Loucy (cell line): ENCODE data around the gene VCL.

Source experiments
- H2AFZ ChIP-seq: fragments of 200-600 bp; sonication (generic); 2 replicates; pipeline ENCODE4 v1.6.0; 2016; ENCODE audit warnings: antibody characterized with exemption, mild to moderate bottlenecking, low read length, moderate library complexity
- H3F3A ChIP-seq: fragments of 200-600 bp; 2 replicates; pipeline ENCODE4 v1.6.0; 2016; ENCODE audit warnings: antibody characterized with exemption, low read depth, mild to moderate bottlenecking
- H3K27me3 ChIP-seq: fragments of 200-600 bp; sonication (generic); 2 replicates; pipeline ENCODE4 v1.6.1; 2014; ENCODE audit warnings: low read length, mild to moderate bottlenecking; ENCODE audit not compliant: insufficient read depth, poor library complexity, severe bottlenecking
- H3K36me3 ChIP-seq: fragments of 200-600 bp; sonication (generic); 2 replicates; pipeline ENCODE4 v1.6.1; 2016; ENCODE audit warnings: low read length; ENCODE audit not compliant: insufficient read depth
- H3K4me1 ChIP-seq: fragments of 200-600 bp; sonication (generic); 2 replicates; pipeline ENCODE4 v1.5.1; 2014; ENCODE audit warnings: low read length, mild to moderate bottlenecking; ENCODE audit not compliant: insufficient read depth, poor library complexity, severe bottlenecking
- H3K4me2 ChIP-seq: fragments of 200-600 bp; sonication (generic); 2 replicates; pipeline ENCODE4 v1.6.0; 2014; ENCODE audit warnings: antibody characterized with exemption, low read length, low read depth, mild to moderate bottlenecking; ENCODE audit not compliant: poor library complexity, severe bottlenecking
- H3K4me3 ChIP-seq: fragments of 200-600 bp; sonication (generic); 2 replicates; pipeline ENCODE4 v1.5.1; 2014; ENCODE audit warnings: low read length, mild to moderate bottlenecking, mixed read lengths; ENCODE audit not compliant: poor library complexity, severe bottlenecking
- H3K79me2 ChIP-seq: fragments of 200-600 bp; sonication (generic); 2 replicates; pipeline ENCODE4 v1.6.1; 2014; ENCODE audit warnings: low read length; ENCODE audit not compliant: insufficient read depth
- H3K9ac ChIP-seq: fragments of 200-600 bp; sonication (generic); 2 replicates; pipeline ENCODE4 v1.6.0; 2014; ENCODE audit warnings: mild to moderate bottlenecking, low read depth, low read length, moderate library complexity; ENCODE audit not compliant: poor library complexity, severe bottlenecking
- H3K9me2 ChIP-seq: fragments of 200-600 bp; sonication (generic); replicated peaks from 2 replicates; pipeline ENCODE4 v1.6.1; 2016; ENCODE audit warnings: low read depth, low read length, mixed read lengths
- H3K9me3 ChIP-seq: fragments of 200-600 bp; sonication (generic); 2 replicates; pipeline ENCODE4 v1.6.1; 2014; ENCODE audit warnings: mild to moderate bottlenecking, antibody characterized with exemption, low read length, low read depth; ENCODE audit not compliant: insufficient read depth
- H4K20me1 ChIP-seq: fragments of 200-600 bp; sonication (generic); 2 replicates; pipeline ENCODE4 v1.6.0; 2014; ENCODE audit warnings: antibody characterized with exemption, low read length, mild to moderate bottlenecking; ENCODE audit not compliant: insufficient read depth, poor library complexity, severe bottlenecking
- EZH2phosphoT487 ChIP-seq: fragments of 200-600 bp; IDR thresholded peaks from 2 replicates; pipeline ENCODE4 v1.6.1; 2018; ENCODE audit warnings: antibody characterized with exemption, mild to moderate bottlenecking, moderate library complexity, borderline replicate concordance
- TF ChIP-seq, protein P1 (sequence below): fragments of 200-600 bp; sonication (generic); conservative IDR thresholded peaks from 2 replicates; pipeline ENCODE4 v1.5.1; 2014; ENCODE audit warnings: mild to moderate bottlenecking, antibody characterized with exemption, low read length

Gene VCL

DNA sequence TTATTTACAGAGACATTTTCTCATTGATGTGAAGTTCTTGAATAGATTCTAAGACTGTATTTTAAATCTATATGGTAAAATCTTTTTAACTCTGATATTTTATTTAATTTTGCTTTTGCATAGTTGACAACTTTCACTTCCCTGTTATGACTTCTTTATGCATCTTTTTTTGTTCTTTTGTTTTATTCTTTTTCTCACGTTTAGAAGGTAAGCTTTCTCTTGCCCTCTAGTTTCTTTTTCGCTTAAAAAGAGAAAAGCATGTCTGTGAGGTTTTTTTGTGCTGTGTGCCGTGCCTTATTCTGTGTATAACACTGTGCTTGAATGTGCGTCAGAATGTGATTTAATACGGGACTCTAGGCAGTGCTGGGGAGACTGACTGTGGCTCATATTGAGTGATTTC is 78.0 kb downstream of the VCL start:
- Histone ChIP-seq H3K4me1 (peaks cover 37% of the 10 kb centered on the region), H3K36me3 (peaks cover 31% of the 10 kb centered on the region; the same call in 1 of the 2 replicates), H4K20me1 (peaks cover 4% of the 10 kb centered on the region)

DNA sequence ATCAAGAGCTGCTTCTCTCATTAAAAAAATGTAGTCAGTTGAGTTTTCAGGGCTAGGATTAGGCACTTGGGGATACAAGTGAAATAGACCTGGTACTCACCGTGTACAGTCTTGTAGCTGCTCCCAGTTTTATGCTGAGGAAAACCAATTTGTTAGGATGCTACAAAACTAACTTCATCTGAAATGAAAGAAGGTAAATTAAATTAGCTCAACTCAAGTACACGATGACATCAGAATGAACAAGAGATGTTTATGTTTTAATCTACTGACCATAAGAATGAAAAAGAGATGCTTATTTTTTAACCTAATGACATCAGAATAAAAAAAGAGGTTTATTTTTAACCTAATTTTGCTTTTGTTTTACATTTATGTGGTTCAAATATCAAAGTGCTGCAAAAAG is 79.0 kb downstream of the VCL start:
- Histone ChIP-seq H3K27me3 (no peaks in the 10 kb centered on the region), H3K36me3 (peaks cover 22% of the 10 kb centered on the region; the same call in 1 of the 2 replicates), H3K4me3 (no peak overlapping the region), H3K79me2 (no peaks in the 10 kb centered on the region), H3K4me2 (no peak overlapping the region), H3K9me3 (no peaks in the 10 kb centered on the region), H2AFZ (no peak overlapping the region), H3K4me1 (peaks cover 37% of the 10 kb centered on the region), H3K9me2 (no peaks in the 10 kb centered on the region), H3F3A (peaks cover 3% of the 10 kb centered on the region; the same call in 1 of the 2 replicates), H4K20me1 (peaks cover 4% of the 10 kb centered on the region), H3K9ac (no peak overlapping the region)
- TF ChIP-seq, protein P1, sequence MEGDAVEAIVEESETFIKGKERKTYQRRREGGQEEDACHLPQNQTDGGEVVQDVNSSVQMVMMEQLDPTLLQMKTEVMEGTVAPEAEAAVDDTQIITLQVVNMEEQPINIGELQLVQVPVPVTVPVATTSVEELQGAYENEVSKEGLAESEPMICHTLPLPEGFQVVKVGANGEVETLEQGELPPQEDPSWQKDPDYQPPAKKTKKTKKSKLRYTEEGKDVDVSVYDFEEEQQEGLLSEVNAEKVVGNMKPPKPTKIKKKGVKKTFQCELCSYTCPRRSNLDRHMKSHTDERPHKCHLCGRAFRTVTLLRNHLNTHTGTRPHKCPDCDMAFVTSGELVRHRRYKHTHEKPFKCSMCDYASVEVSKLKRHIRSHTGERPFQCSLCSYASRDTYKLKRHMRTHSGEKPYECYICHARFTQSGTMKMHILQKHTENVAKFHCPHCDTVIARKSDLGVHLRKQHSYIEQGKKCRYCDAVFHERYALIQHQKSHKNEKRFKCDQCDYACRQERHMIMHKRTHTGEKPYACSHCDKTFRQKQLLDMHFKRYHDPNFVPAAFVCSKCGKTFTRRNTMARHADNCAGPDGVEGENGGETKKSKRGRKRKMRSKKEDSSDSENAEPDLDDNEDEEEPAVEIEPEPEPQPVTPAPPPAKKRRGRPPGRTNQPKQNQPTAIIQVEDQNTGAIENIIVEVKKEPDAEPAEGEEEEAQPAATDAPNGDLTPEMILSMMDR = no peak
- TF ChIP-seq EZH2phosphoT487 = no peak

More for the DNA sequence above, 78.0 kb downstream of the VCL start:
- H3K79me2 ChIP-seq = no peaks in the 10 kb centered on the region
- TF ChIP-seq, protein P1 = no peak
- no peak for TF ChIP-seq EZH2phosphoT487
- H3K4me2 ChIP-seq = no peak overlapping the region
- H3K9ac ChIP-seq = no peak overlapping the region
- no peak overlapping the region for H3K4me3 ChIP-seq
- H2AFZ ChIP-seq = no peak overlapping the region
- peaks cover 3% of the 10 kb centered on the region; the same call in 1 of the 2 replicates for H3F3A ChIP-seq
- no peaks in the 10 kb centered on the region for H3K9me3 ChIP-seq
- no peaks in the 10 kb centered on the region for H3K9me2 ChIP-seq
- no peaks in the 10 kb centered on the region for H3K27me3 ChIP-seq

DNA sequence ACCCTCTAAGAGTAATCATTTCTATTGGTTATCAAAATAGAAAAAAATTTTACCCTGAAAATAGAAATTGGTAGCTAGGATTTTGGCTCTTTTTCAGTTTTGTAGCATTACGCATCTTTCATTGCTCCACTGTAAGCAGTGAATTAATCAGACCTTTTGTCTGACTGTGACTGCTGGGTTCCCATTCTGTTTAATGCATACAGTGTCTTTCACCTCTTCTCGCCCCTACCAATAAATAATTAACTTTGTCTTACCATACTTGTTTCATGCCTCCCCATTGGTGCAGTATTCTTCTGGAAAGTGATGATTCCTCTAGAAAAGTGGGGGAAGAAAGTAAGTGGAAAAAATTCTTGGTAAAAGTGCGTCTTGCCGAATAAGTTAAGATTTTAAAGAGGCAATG is 79.5 kb downstream of the VCL start:
- no peaks in the 10 kb centered on the region for H3K27me3 ChIP-seq
- peaks cover 4% of the 10 kb centered on the region for H4K20me1 ChIP-seq
- H3K4me2 ChIP-seq = peak overlapping the region; percentile 50
- no peak overlapping the region for H3K4me3 ChIP-seq
- H3K9me3 ChIP-seq = no peaks in the 10 kb centered on the region
- peaks cover 3% of the 10 kb centered on the region; the same call in 1 of the 2 replicates for H3F3A ChIP-seq
- H2AFZ ChIP-seq = no peak overlapping the region
- H3K4me1 ChIP-seq = peaks cover 37% of the 10 kb centered on the region
- H3K9me2 ChIP-seq = no peaks in the 10 kb centered on the region
- TF ChIP-seq, protein P1 = no peak
- no peak for TF ChIP-seq EZH2phosphoT487
- peaks cover 24% of the 10 kb centered on the region; the same call in 1 of the 2 replicates for H3K36me3 ChIP-seq
- H3K9ac ChIP-seq = no peak overlapping the region
- H3K79me2 ChIP-seq = no peaks in the 10 kb centered on the region
